Smooth muscle cell (in vitro differentiated cells): ENCODE data around the gene EIF3A. TPM values are rescaled to one million over a fixed set of nuclear protein-coding genes. Genes with fewer than 3 reads are reported as not detected.

Source experiments
- DNase-seq: peaks from one replicate; lab custom pipeline; 2025; ENCODE audit not compliant: unreplicated experiment; lab: John Stamatoyannopoulos, UW
- H2AFZ ChIP-seq: fragments of 200-600 bp; sonication (generic); 2 replicates; pipeline ENCODE4 v1.6.0; 2016; ENCODE audit warnings: antibody characterized with exemption, low read depth, mild to moderate bottlenecking
- H3F3A ChIP-seq: fragments of 200-600 bp; sonication (generic); 2 replicates; pipeline ENCODE4 v1.6.0; 2017; ENCODE audit warnings: antibody characterized with exemption, low read depth
- H3K27ac ChIP-seq: fragments of 200-600 bp; sonication (generic); 2 replicates; pipeline ENCODE4 v1.5.1; 2016; ENCODE audit warnings: low read depth, mild to moderate bottlenecking
- H3K27me3 ChIP-seq: fragments of 200-600 bp; sonication (generic); 2 replicates; pipeline ENCODE4 v1.6.1; 2016; ENCODE audit warnings: low read depth, mild to moderate bottlenecking
- H3K36me3 ChIP-seq: fragments of 200-600 bp; sonication (generic); 2 replicates; pipeline ENCODE4 v1.5.1; 2016; ENCODE audit warnings: low read depth
- H3K4me1 ChIP-seq: fragments of 200-600 bp; sonication (generic); 2 replicates; pipeline ENCODE4 v1.5.1; 2016; ENCODE audit warnings: low read depth
- H3K4me2 ChIP-seq: fragments of 200-600 bp; sonication (generic); 2 replicates; pipeline ENCODE4 v1.6.0; 2016; ENCODE audit warnings: mild to moderate bottlenecking
- H3K4me3 ChIP-seq: fragments of 200-600 bp; sonication (generic); 2 replicates; pipeline ENCODE4 v1.5.1; 2016; ENCODE audit warnings: mild to moderate bottlenecking
- H3K79me2 ChIP-seq: fragments of 200-600 bp; sonication (generic); 2 replicates; pipeline ENCODE4 v1.6.0; 2016; ENCODE audit warnings: low read depth, mild to moderate bottlenecking
- H3K9ac ChIP-seq: fragments of 200-600 bp; sonication (generic); 2 replicates; pipeline ENCODE4 v1.6.0; 2016; ENCODE audit warnings: low read depth
- H3K9me3 ChIP-seq: fragments of 200-600 bp; sonication (generic); replicated peaks from 2 replicates; pipeline ENCODE4 v1.5.1; 2016; ENCODE audit warnings: low read depth
- H4K20me1 ChIP-seq: fragments of 200-600 bp; sonication (generic); 2 replicates; pipeline ENCODE4 v1.6.0; 2016; ENCODE audit warnings: low read depth
- WGBS: methylation state at CpG from one replicate; pipeline ENCODE4 v1.1.7; 2016; ENCODE audit warnings: low lambda C conversion rate; 5-methylcytosine and 5-hydroxymethylcytosine counted together
- polyA plus RNA-seq: library from polyadenylated mRNA; unstranded; fragments of >200 nt; fragmentation: Nextera tagmentation; extraction: Ambion mirVana; gene quantifications from 2 replicates; pipeline ENCODE4 v1.2.1, GENCODE V29; 2016
- total RNA-seq: library from RNA; depleted of rRNA; stranded (reverse); fragments of >200 nt; gene quantifications from 2 replicates; pipeline ENCODE4 v1.2.3, GENCODE V29; 2014
- TF ChIP-seq, protein P1 (sequence below): fragments of 200-600 bp; sonication (generic); IDR thresholded peaks from 2 replicates; pipeline ENCODE4 v1.5.1; 2017; ENCODE audit warnings: borderline replicate concordance, mild to moderate bottlenecking, antibody characterized with exemption; ENCODE audit not compliant: insufficient read depth, poor library complexity, severe bottlenecking

EIF3A gene
- total and polyA plus RNA-seq, 2 experiments from 2014 or later: 37.9 to 95.0 TPM

DNA sequence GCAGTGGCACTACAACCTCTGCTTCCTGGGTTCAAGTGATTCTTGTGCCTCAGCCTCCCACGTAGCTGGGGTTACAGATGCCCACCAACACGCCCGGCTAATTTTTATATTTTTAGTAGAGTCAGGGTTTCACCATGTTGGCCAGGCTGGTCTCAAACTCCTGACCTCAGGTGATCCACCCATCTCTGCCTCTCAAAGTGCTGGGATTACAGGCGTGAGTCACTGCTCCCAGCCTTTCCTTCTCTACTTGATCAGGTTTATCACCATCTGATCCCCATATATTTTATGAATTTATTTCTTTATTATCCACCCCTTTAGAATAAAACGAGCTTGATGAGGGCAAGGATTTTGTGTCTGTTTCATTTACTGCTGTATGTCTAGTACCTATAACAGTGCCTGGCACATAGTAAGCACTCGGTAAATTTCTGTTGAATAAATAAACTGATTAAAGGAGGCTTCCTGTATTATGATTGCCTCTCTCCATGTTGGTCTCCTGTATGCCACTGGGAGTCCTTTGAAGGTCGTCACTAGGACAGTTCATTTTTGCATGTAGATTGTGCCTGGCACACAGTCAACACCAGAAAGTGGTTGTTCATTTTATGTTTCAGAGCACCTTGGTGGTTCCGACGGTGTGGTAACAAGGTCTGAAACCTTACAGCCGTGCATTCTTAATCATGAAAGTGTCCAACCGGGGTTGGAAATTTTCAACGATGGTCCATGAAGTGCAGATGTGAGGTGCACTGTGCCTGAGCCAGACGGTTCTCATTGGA is 9.6 kb upstream of the EIF3A start:
- Histone ChIP-seq H3K9ac (no peak overlapping the region), H3K9me3 (no peaks in the 10 kb centered on the region), H4K20me1 (no peaks in the 10 kb centered on the region), H3K79me2 (no peaks in the 10 kb centered on the region), H3K27ac (no peak overlapping the region), H3K4me3 (no peak overlapping the region), H3K27me3 (no peaks in the 10 kb centered on the region), H2AFZ (no peak overlapping the region), H3K4me1 (no peaks in the 10 kb centered on the region), H3K36me3 (no peaks in the 10 kb centered on the region), H3K4me2 (no peak overlapping the region), H3F3A (no peaks in the 10 kb centered on the region)
- no peak for DNase-seq
- TF ChIP-seq, protein P1, sequence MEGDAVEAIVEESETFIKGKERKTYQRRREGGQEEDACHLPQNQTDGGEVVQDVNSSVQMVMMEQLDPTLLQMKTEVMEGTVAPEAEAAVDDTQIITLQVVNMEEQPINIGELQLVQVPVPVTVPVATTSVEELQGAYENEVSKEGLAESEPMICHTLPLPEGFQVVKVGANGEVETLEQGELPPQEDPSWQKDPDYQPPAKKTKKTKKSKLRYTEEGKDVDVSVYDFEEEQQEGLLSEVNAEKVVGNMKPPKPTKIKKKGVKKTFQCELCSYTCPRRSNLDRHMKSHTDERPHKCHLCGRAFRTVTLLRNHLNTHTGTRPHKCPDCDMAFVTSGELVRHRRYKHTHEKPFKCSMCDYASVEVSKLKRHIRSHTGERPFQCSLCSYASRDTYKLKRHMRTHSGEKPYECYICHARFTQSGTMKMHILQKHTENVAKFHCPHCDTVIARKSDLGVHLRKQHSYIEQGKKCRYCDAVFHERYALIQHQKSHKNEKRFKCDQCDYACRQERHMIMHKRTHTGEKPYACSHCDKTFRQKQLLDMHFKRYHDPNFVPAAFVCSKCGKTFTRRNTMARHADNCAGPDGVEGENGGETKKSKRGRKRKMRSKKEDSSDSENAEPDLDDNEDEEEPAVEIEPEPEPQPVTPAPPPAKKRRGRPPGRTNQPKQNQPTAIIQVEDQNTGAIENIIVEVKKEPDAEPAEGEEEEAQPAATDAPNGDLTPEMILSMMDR: no peak
- 93% methylated on average over 13 of the region's 13 CpGs for WGBS

DNA sequence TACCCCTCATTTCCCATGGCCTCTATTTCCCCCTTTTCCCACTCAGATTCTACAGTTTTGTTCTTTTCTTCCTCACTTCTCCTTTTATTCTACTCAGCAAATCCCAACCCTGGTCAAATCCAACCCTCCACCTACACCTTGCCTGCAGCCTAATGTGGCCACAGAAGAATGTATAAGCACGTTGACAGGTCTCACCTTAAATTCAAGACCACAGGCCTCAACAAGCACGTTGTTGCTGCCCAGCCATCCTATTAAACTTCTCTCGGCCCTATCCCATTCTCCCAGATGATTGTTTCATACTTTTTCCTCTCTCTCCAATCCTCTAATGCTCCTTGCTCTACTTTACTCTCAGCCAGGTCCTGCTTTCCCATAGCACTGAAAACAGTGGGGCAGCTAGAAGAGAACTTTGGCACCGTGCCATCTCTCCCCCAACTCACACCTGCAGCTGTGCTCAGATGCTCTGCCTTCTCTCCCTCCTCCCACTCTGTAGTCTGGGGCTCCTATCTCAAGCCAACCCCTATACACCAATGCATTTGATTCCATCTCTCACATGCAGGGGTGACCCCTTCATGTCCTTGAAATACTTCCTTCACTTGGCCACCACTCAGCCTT is 6.8 kb upstream of the EIF3A start:
- no peaks in the 10 kb centered on the region for H3K79me2 ChIP-seq
- H3F3A ChIP-seq: no peaks in the 10 kb centered on the region
- no peak overlapping the region for H3K4me2 ChIP-seq
- WGBS: 77% methylated on average over 4 of the region's 4 CpGs
- no peaks in the 10 kb centered on the region for H3K36me3 ChIP-seq
- no peak overlapping the region for H3K9ac ChIP-seq
- H3K4me1 ChIP-seq: no peaks in the 10 kb centered on the region
- H4K20me1 ChIP-seq: no peaks in the 10 kb centered on the region
- no peak overlapping the region for H3K27ac ChIP-seq
- no peak overlapping the region for H2AFZ ChIP-seq
- H3K9me3 ChIP-seq: no peaks in the 10 kb centered on the region
- TF ChIP-seq, protein P1: no peak
- no peak for DNase-seq
- H3K27me3 ChIP-seq: no peaks in the 10 kb centered on the region
- H3K4me3 ChIP-seq: no peak overlapping the region

DNA sequence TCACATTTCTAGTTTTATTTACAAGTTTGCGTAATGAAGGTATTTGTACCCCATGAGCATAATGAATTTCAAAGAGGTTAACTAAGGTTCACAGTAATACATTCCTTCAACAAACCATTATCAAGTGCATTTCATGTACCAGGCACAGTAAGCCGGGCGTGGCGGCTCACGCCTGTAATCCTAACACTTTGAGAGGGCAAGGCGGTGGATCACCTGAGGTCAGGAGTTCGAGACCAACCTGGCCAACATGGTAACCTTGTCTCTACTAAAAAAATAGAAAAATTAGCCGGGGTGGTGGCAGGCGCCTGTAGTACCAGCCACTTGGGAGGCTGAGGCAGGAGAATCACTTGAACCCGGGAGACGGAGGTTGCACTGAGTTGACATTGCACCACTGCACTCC is 4.3 kb upstream of the EIF3A start:
- DNase-seq: no peak
- no peak overlapping the region for H3K9ac ChIP-seq
- WGBS: 93% methylated on average over 11 of the region's 11 CpGs
- no peak overlapping the region for H3K4me3 ChIP-seq
- H2AFZ ChIP-seq: no peak overlapping the region
- peaks cover 11% of the 10 kb centered on the region for H3K79me2 ChIP-seq
- H3K9me3 ChIP-seq: no peaks in the 10 kb centered on the region
- H3K27me3 ChIP-seq: no peaks in the 10 kb centered on the region
- H3K36me3 ChIP-seq: no peaks in the 10 kb centered on the region
- H3K4me1 ChIP-seq: no peaks in the 10 kb centered on the region
- H4K20me1 ChIP-seq: peaks cover under 1% of the 10 kb centered on the region
- no peaks in the 10 kb centered on the region for H3F3A ChIP-seq
- H3K27ac ChIP-seq: no peak overlapping the region
- TF ChIP-seq, protein P1: no peak
- H3K4me2 ChIP-seq: no peak overlapping the region
